ENCODE results near the gene THEM5.

The THEM5 gene

DNA sequence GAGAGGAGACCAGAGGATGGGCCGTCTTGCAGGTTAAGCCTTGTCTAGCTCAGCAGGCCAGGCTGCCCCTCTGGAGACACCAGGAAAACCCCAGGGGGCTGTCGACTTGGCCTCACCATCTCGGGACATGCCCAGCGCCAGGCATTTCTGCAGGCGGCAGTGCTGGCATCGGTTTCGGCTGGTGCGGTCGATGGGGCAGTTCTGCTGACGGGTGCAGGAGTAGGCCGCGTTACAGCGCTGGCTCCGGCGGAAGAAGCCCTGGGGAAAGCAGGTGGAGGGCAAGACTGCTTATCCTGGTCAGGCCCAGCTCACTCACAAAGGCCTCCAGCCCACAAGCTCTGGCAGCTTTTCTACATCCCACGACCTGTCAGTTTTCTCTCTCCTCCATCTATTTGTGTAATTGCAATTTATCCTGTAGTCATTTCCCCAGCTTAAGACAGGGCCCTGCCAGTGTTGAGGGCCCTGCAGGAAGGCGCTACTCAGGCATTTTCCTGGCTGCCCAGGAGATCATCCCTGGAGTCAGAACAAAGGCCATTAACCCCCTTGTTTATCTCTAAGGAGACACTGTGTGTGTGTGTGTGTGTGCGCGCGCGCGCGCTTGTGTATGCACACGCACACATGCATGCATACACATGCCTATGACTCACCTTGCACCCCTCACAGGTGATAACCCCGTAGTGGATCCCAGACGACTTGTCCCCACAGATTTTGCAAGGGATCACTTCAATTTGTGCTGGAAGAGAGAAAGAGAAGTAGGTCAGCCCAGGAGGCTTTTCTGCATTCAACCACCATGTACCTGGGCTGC is 36.8 kb downstream of the THEM5 start:
- no peak for DNase-seq

GRCh38 chr1:151815716-151816327 is 37.7 kb downstream of the THEM5 start:
- DNase-seq: peak; percentile 63

DNA sequence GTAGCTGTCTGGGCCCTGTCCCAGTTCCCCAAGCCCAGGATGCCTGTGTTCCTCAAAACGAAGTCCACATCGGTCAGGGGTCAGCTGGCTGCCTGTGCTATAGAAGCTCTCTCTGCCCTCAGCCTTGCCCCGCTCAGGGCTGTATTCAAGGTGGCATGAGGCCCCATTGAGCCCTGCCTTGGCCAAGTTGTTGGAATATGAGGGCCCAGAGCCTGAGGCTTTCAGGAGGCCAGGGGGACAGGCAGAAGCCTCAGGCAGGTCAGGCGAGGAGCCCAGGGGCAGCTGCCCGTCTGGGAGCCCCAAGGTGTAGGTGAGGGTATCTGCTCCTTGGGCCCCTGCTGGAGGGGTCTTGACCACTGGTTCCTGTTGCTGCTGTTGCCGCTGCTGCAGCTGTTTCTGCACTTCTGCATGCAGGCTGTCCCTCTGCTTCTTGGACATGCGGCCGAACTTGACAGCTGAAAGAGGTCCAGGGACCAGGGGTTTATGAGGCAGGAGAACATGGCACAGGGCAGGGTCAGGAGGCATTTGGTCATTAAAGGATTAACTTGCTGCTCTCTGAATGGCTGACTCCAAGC is 38.5 kb downstream of the THEM5 start:
- no peak for DNase-seq

GRCh38 chr1:151814426-151814825 is 39.1 kb downstream of the THEM5 start:
- DNase-seq: no peak

GRCh38 chr1:151813271-151813977 is 40.1 kb downstream of the THEM5 start:
- DNase-seq: no peak

GRCh38 chr1:151811181-151811580 is 42.3 kb downstream of the THEM5 start:
- no peak for DNase-seq

GRCh38 chr1:151809985-151810556 is 43.4 kb downstream of the THEM5 start:
- no peak for DNase-seq

- DNase-seq: no peak
Measured at GRCh38 chr1:151809290-151809984, 44.1 kb downstream of the THEM5 start.

DNA sequence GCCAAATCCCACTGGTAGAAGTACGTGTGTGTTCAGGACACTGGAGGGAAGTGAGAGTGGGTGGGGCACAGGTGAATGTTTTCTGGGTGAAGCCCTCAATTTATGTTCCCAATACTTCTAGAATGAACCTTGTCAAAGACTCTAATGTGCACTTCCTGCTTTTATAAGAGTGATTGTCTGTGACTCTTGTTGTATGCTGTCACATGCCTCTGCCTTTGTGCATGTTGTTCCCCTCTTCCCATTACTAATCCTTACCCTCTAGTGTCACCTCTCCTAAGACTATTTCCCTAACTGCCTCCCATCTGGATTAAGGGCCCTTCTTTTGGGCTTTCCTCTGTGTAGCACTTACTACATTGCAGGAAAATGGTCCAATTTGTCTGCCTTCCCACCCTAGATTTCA is 45.7 kb downstream of the THEM5 start:
- no peak for DNase-seq

DNA sequence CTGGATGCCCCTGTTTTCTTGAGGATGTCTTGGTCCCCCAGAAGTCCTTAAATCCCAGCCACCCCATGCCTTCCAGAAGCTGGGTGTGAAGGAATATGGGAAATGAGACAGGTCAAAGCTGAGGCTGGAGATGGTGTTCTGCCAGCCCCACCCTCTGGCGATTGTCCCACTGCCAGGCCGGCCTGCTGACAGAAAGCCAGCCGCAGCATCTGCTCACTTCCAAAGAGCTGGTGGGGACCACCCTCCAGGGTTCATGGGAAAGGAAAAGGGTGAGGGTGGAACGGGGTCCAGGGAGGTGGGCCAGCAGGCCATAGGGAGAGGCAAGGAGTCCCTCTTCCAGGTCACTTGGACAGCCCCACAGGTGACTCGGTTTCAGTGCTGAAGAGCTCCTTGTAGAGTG is 46.4 kb downstream of the THEM5 start:
- no peak for DNase-seq

GRCh38 chr1:151806170-151806569 is 47.3 kb downstream of the THEM5 start:
- DNase-seq: no peak

GRCh38 chr1:151805066-151805820 is 48.3 kb downstream of the THEM5 start, which contains the start of gene LINGO4:
TSS of gene LINGO4 (minus strand) at chr1:151805419. CDS start at chr1:151802704, 2,715 bp downstream.
- no peak for DNase-seq

- DNase-seq: no peak
Measured at GRCh38 chr1:151803915-151804314, 49.6 kb downstream of the THEM5 start.

DNA sequence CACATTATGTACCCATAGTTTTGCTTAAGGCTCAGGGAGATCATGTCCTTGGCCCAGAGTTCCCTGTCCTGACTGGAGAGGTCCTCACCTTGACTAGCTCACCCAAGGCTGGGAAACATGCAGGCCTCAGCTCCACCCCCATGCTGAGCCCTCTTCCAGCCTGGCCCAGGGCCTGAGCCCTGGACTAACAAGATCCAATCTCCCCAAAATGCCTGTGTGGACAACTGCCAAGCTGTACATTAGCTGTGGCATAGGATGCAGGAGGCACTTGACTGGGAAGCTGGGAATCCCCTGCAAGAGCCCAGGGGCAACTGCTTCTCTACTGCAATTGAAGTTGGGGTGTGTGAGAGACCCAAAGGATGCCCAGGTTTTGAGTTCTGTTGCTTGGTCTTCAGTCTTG is 50.3 kb downstream of the THEM5 start:
- no peak for DNase-seq

GRCh38 chr1:151802372-151802771 is 51.1 kb downstream of the THEM5 start:
- no peak for DNase-seq

DNA sequence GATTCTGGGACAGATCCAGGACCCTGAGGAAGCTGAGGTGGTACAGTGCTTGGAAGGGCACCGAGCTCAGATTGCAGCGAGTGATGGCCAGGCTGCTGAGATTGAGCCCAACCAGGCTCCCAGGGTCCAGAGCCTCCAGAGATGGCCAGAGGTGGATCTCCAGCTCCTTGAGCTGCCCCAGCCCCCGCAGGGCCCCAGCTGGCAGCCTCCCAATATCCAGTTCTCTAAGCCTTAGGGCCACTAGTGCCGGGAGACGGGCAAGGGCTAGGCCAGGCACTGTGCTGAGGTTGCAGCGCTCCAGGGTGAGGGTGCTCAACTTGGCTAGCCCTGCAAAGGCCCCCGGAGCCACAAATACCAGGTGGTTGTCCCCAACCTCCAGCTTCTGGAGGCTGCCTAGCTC is 51.7 kb downstream of the THEM5 start:
- DNase-seq: no peak

GRCh38 chr1:151801310-151801820 is 52.1 kb downstream of the THEM5 start:
- DNase-seq: no peak

- DNase-seq: no peak
Measured at GRCh38 chr1:151800830-151801229, 52.7 kb downstream of the THEM5 start.

DNA sequence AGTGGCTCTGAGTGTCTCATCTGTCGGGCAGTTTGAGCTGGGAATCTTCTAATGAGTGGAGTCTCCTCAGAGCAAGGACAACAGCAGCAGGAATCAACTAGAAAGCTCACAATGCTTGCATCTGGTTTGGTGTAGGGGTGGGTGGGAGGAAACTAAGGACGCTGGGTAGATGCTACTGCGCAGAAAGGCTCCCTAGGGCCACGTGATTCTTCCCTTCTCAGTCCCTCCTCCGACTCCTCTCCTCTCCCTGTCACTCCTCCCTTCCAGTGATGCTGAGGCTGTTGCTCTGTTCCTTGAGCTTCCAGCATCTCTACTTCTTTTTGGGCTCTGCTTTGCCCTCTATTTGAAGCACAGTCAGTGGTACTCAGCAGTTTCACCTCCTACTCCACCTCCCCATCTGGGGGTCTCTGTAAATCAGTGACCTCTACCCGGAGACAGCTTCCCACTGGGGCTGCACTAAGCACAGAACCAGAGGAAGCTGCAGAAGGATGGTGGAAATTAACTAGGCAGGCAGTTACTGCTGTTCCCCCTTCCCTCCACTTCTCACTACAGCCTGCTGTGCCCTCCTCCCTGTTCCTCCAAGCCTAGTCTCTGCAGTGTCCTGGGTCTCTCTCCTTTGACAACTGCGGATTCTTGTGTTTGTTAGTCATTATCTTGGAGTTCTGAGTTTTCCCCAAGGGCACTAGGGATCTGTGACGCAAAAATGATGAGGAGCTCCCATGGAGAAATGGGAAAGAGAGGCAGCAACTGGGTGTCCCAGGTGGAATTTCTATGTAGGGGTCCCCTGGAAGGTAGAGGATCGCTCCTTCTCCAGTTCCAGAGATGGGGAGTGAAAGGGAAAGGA is 54.1 kb downstream of the THEM5 start:
- DNase-seq: no peak

- DNase-seq: no peak
Measured at GRCh38 chr1:151798571-151798970, 54.9 kb downstream of the THEM5 start.

Measured in CD4-positive, alpha-beta T cell treated with Interleukin-10 for 1 hour (primary cell).